NCI-H2227 (cell line): ENCODE data around the gene MAP4K4.
"Not testable (repeated sequence)": the region's sequence is repeated elsewhere in the genome, so short reads cannot be mapped to it uniquely, and the experiment has no call there.

Experiments used
- DNase-seq: peaks from one replicate; lab custom pipeline; 2025; ENCODE audit not compliant: unreplicated experiment; lab: John Stamatoyannopoulos, UW

MAP4K4 gene

DNA sequence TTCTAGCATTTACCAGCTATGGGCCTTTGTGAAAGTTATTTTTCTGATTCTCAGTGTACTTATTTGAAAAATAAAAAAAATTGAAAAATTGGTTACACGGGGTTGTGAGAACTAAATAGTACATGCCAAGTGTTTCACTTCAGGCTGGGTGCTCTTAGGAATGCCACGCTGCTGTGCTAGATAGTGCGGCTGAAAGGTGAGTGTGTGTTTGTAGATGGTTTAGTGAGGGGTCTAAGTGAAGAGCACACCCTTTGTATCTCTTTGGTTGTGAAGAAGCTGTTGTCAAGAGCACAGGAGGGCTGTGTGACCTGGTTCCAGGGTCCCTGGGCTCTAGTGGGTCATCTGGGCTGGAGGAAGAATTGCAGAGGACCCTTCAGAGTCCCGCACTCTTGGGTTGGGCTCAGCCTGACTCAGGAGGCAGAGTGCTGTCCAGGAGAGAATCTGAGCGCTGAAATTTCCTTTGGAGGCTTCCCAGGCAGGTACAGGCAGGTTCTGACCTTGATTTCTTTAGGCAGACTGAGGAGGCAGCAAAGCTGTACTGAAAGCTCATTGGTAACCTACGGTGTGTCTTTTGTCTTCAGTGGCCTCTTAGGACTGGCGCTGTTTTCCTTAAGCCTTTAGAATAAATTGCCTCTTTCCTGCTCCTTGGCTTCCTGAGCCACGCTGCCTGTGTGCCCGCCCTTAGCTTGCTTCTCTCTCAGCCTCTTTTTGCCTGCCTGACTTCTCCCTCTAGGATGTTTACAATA is 44.4 kb downstream of the MAP4K4 start:
- DNase-seq: peak; percentile 32

DNA sequence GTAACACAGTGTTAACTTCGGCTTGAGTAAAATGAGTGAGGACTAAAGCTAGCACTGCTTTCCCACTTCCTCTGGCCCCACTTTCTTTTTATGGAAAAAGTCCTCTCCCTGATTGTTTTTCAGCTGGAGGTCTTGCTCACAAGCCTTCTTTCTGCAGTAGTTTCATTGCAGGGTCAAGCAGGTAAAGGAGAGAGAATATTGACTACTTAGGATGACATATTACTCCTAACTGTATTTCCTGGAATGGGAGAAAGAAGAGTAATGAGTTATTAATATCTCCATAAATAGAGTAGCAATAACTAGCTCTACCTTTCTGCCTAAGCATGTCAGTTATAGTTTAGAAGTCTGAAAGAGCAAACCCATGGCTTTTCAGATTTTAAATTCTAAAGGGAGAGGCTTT is 45.0 kb downstream of the MAP4K4 start:
- no peak for DNase-seq

DNA sequence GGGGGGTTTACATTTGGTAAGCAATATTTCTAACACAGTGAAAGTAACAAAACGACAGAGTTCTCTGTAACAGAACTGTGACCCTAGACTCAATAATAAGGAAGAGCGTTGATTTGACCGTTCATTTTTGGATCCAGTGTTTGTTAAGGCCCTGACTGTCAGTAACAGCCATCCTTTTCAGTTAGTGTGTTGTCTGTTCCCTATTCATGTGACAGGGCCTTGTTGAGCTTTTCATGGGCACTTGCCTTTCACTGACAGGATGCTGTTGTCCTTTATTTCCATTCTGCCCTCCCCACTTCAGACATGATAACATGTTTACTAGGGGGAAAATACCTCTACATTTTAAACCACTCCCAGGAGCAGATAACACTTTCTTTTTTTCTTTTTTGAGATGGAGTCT is 45.8 kb downstream of the MAP4K4 start:
- no peak for DNase-seq

DNA sequence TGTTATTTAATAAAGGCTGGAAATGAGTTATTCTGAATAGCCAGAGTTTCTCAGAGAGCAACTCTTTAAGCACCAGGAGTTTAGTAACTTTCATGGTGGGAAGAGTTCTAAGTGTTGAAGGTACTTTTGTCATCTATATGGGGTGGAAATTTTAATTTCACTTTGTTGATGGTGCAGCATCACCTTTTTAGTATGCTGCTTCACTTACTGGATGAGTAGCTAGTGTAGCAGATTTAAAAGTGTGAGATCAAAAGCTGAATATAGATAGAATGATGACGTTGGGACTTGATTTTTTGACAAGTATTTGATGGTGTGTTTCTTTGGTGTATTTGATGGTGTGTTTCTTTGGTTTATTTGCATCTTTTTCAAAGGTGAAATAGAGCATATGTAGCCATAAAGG is 47.3 kb downstream of the MAP4K4 start:
- DNase-seq: no peak

DNA sequence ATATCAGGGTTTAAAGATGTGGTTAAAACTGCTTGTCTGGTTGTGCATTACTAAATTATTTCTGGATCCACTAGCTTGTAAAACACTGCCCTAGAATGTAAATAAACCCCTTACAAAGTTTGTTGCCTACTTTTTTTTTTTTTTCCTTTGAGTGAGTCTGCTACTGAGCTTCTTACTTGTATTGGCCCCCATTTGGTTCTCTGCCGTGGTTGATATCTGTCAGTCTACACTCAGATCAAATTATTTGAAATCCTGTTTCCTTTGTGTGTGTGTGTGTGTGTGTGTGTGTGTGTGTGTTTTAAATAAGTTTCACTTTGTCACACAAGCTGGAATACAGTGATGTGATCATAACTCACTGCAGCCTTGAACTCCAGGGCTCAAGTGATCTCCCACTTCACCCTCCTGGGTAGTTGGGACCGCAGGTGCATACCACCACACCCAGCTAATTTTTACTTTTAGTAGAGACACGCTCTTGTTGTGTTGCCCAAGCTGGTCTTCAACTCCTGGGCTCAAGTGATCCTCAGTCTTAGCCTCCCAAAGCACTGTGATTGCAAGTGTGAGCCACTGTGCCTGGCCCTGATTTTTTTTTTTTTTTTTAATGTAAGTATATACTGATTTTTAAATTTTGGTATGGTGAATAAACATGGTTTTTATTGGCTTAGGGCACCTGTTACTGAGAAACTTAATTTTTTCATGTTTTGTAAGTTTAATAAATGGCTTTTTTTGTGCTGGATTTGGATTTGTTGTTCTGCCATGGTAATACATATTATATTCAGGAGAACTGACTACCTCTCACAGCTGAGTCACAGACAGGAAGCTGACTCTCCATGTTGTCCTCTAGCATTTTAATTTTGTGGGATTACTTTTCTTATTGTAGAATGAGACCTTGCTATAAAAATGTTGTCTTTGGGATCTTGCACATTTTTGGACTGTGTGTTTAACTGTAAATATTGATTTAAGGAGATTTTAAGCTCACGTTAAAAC is 48.5 kb downstream of the MAP4K4 start:
- DNase-seq: no peak

DNA sequence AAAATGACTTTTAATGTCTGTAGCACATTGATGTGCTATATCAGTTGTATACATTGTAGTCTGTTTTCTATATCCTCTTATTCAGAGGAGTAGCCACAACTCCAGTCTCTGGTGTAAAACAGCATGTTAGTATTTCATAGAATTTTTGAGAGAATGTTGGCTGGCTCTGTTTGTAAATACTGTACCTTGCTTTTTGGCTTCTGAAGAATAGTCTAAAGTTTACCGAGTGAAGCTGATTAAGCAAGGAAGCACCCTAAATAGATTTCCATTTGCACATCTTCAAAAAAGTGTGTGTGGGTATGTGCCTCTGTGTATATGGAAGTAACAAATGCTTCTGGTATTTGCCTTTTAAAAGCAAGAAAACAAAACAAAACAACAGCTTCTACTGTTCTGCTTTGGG is 50.5 kb downstream of the MAP4K4 start:
- no peak for DNase-seq

DNA sequence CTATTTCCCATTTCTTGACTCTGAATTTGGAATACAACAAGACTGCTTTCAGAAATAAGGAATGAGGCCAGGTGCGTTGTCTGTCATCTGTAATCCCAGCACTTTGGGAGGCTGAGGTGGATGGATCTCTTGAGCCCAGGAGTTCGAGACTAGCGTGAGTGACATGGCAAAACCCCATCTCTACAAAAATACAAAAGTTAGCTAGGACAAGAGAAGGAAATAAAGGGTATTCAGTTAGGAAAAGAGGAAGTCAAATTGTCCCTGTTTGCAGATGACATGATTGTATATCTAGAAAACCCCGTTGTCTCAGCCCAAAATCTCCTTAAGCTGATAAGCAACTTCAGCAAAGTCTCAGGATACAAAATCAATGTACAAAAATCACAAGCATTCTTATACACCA is 51.0 kb downstream of the MAP4K4 start:
- not testable (repeated sequence) for DNase-seq

DNA sequence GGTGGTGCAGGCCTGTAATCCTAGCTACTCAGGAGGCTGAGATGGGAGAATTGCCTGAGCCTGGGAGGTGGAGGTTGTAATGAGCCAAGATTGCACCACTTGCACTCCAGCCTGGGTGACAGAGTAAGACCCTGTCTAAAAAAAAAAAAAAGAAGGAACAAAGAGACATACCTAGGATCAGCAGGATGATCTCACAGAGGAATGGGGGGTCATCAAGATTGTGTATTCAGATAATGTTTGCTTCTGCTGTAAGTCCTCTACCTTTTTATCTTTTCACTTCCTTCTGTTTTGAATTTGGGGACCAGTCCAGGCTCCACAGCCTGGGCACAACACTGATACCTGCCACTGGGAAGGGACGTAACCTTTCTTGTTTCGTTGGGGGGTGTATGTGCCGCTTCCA is 53.2 kb downstream of the MAP4K4 start:
- no peak for DNase-seq

DNA sequence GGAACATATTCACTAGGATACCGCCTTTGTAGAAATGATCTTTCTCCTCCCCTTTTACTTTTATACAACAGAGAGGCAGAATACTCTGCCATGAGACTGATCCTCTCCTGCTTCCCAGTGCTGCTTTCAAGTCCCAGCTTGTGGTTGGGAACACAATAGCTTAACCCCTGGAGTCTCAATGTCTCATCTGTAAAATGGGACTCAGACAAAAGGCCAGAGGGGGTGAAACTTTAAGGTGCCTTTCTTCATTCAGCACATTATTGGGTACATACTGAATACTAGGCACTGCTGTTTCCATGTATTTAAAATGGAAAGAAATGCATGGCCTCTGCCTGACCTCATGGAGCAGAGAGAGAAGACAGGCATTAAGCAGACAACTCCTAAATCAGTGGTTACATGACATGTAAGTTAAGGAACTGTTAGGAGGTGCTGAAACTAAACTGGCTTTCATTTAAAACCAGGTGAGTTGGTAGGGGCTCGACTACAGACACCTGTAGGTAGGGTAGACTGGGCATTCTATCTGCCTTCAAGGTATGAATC is 53.8 kb downstream of the MAP4K4 start:
- DNase-seq: no peak

DNA sequence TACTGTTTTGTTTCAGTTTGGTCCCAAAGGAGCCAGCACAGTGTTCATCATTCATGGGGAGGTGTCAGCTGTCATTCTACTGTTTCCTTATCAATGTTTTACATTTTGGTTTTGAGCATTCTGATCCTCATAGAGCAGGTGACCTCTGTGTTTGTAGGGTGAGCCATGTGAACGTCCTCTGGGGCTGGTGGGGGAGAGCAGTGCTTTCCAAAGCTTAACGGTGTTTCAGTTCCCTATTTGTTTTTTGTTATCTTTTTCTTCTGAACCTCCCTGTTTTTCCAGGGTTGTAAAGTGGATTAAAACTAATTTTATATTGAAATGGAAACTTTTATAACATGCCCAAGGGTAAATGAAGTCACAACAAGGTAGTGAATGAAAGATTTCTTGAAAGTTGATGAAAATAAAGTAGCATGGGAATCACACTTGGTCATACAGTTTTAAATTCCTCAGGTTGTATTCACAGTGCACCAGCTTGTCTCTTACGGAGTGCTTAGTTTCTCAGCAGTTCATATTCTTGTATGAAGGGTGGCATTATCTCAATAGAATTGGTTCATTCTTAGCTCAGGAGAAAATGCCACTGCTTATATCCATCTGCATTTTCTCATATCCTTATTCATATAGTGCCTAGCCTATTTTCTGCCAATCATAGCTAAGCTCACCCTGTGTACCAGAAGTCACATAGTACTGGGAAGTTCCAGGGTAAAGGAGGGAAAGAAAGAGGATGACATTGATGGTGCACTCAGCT is 54.5 kb downstream of the MAP4K4 start:
- no peak for DNase-seq

DNA sequence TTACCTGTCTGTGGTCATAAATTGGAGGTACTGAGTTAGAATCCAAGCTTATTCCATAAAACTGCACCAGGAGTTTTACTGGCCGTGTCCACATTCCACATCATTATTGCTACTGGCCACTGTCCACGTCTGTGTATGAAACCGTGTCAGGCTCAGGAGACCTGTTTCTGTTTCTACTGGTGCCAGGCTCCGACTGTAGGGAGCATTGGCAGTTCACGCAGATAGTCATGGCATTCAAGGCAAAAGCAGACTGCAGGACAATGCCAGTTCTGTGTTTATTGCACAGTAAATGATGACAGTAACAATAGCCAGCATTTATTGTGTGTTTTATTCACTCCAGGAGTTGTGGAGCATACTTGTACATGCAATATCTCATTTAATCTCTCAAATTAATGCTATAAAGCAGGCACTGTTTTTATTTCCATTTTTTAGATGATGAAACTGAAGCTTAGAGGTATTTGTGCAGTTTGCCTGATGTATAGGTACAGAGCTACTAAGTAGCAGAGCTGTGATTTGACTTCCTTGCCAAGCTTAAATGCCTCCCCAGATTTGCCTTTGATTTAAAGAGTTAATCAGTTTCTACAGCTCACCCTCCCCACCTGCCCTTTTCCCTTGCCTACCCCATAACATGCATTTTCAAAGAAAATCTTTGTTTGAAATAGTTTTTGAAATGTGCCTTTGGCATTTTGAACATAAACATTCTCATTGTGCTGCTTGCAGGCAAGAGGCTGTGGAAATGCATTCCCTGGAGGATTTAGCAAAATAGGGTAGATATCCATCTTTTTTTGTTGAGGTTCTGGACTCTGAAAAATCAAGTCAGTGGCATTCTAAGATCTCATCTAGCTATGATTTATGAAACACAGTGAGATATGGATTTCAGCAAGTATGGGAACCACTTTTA is 55.5 kb downstream of the MAP4K4 start:
- DNase-seq: no peak

DNA sequence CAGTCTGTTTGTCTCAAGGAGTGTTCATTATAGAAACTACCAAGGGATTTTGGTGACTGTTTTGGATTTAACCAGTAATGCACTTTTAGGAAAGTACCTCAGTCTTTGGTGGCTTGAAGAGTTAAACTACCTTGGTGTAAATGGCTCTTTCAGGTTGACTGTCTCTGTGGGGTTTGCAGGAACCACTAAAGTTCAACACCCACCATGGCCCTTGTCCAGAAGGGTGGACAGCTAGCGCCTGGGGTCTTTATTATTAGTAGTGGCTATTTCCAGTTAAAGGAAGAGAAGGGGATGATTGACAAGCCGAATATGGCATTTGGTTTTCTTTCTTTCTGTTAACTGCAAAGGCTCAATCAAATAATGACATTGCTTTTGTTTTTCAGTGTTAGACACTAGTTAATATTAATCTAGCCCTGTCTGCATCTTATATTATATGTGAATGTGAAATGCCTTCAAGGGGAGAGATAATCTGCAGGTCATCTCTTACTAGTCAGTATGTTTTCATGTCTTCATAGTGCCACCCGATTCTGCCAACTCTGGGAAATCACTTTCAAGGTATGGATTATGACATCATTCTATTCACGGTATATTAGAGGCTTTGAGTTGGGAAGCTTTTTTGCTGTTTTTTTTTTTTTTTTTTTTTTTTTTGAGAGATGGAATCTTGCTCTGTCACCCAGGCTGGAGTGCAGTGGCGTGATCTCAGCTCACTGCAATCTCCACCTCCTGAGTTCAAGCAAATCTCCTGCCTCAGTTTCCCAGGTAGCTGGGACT is 56.4 kb downstream of the MAP4K4 start:
- DNase-seq: no peak

DNA sequence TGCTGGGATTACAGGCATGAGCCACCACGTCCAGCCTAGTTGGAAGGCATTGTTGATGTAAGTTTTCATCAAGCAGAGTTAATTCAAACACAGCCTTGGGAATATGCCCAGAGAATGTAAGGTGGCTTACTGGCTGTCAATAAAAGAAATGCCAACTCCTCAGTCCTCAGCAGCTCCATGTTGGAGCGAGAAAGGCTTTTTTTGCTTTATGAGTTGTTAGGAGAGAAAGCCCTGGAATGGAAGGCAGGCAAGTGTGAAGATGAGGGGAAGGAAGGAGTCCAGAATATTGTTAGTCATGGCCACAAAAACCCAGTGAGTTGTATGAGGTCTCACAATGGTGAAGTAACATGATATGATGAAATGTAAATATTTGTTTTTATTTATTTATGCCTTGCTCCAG is 57.1 kb downstream of the MAP4K4 start:
- no peak for DNase-seq

DNA sequence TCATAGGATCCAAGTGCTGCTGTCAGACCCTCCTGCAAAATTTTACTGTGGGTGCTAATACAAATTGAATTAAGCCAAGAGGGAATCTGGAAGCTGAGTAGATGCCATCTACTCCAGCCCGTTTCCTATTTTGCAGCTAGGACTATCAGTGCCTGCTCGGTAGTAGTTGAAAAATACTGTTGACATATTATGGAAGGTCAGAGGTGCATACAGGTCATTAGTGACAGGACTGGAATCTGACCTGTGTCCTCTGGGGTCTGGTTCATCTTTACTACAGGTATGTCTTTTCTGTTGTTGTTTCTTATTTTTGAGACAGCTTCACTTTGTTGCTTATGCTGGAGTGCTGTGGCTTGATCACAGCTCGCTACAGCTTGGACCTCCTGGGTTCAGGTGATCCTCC is 58.8 kb downstream of the MAP4K4 start:
- DNase-seq: no peak

DNA sequence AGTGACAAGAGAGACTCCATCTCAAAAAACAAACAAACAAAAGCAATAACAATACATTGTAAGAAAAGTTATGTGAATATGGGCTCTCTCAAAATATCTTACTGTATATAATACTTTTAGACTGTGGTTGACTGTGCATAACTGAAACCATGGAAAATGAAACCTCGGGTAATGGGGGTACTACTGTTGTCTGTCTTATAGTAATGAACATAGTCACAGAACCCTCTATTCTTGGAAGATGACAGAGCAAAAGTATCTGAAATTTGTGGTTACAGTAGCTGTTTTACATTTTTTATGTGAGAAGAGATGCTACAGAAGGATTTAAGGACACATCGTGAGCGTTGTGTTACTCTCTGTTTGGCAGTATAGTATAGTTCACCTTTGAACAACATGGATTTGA is 60.5 kb downstream of the MAP4K4 start:
- no peak for DNase-seq

DNA sequence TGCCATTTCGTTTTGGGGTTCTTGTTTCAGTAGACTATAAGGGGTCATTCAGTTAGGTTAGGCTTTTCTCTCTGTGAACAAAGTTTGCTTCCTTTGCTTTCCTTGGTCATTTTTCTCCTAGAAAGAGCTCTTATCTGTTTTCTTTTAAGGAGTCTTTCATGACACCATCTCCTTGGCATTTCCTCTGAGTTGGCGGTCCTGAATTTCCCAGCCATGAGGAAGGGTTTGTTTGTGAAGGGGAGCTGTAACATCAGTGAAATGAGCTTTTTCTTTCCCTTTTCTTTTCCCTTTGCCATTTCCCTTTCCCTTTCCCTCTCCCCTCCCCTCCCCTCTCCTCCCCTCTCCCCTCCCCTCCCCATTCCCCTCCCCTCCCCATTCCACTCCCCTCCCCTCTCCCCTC is 61.7 kb downstream of the MAP4K4 start:
- no peak for DNase-seq

DNA sequence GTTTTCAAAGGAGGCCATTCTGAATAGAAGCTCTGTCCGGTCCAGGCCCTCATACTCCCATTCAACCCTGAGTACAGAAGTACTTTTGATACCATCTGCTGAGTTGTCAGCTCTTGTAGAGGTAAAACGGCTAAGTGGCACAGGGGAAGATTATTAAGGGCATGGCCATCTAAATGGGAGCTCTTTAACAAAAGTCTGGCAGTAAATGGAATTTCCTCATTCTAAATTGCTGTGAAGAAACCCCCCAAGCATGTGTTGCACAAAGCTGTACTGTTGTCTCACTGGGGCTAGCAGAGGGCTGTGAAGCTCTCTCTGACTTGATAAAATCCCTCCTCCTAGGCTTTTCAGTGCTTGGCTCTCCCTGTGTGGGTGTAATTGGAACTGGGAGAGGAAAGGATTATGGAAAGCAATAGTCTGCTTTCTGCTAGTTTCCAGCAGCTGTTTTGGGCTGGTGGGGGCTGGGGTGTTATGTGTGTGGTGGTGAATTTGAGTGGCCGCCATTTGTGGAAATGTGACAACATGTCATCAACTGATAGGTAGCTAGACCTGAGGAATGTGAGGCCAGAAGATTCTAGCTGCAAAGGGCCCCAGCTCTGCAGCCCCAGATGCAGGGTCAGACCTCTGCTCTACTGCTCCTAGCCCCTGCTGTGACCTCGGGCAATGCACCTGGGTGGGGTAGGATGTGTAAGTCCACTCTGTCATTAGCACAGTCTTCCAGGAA is 65.1 kb downstream of the MAP4K4 start:
- DNase-seq: no peak

DNA sequence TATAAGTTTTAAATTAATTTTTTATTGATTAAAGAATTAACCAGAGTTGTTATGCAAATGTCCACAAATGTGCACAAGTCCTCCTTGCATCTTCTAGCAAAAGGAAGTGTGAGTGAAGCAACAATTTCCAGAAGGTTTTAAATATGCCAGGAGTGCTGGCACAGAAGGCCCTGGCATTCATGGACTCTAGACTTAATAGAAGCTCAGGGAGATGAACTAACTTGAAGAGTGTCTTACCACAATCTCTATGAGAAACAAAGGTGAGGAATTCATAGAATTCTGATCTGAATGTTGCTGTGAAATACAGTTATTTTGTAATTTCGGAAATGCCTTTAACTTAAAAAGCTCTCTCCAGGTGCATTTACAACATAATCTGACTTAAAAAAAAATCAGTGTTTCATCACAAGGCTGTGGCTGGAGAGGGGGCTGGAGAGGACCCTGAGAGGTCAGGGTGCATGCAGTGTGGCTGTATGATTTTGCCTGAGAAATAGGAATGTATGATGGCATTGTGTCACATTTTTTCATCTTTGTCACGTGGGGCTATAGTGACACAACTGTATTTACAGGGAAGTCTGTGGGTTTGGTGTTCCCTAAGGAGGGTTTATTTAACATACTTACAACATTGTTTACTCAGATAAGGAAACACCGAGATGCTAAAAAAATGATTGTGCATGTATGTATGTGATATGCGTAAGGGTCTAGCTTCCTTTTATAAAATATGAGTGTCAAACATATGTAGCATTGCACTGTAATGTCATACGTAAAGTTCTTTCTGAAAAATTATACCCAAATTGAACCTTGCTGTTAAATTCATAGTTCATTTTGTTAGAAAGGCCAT is 66.2 kb downstream of the MAP4K4 start:
- no peak for DNase-seq
